Heart right ventricle (tissue), 16 donors: ENCODE data around the gene C16orf54. TPM values are rescaled to one million over a fixed set of nuclear protein-coding genes. Genes with fewer than 3 reads are reported as not detected.
A peak's percentile ranks its signal among the peaks of the same experiment; 100 is the strongest.
"Not testable (repeated sequence)": the region's sequence is repeated elsewhere in the genome, so short reads cannot be mapped to it uniquely, and the experiment has no call there.

Source experiments
- ATAC-seq, 8 donors: fragments of 200-7000 bp; cut with Tn5 transposase; one replicate each; pipeline ENCODE4 v1.9.1; 2020; ENCODE audit warnings: mild to moderate bottlenecking in 8 of 8, moderate library complexity in 8 of 8, moderate number of reproducible peaks in 1 of 8
- DNase-seq, 2 donors: peaks; one replicate each; pipeline ENCODE4 v3.0.0-alpha.2; 2020
- H3K27ac ChIP-seq, 10 donors: fragments of 200-600 bp; sonication (generic) in 2 of 10; one replicate each; pipeline versions ENCODE4 v1.5.0 to v1.8.0; 2020 to 2022; ENCODE audit warnings: mild to moderate bottlenecking in 3 of 10
- H3K27me3 ChIP-seq, 7 donors: fragments of 200-600 bp; one replicate each; pipeline ENCODE4 v1.8.0; 2021 to 2022; ENCODE audit warnings: mild to moderate bottlenecking in 2 of 7
- H3K36me3 ChIP-seq, 9 donors: fragments of 200-600 bp; sonication (generic) in 1 of 9; one replicate each; pipeline versions ENCODE4 v1.5.0 to v1.8.0; 2020 to 2022; ENCODE audit warnings: mild to moderate bottlenecking in 2 of 9
- H3K4me1 ChIP-seq, 9 donors: fragments of 200-600 bp; sonication (generic) in 1 of 9; one replicate each; pipeline versions ENCODE4 v1.5.0 to v1.8.0; 2020 to 2022; ENCODE audit warnings: mild to moderate bottlenecking in 4 of 9
- H3K4me3 ChIP-seq, 10 donors: fragments of 200-600 bp; sonication (generic) in 2 of 10; one replicate each; pipeline versions ENCODE4 v1.5.0 to v1.8.0; 2020 to 2022; ENCODE audit warnings: mild to moderate bottlenecking in 7 of 10, moderate library complexity in 2 of 10
- H3K9me3 ChIP-seq, 11 donors: fragments of 200-600 bp in 10 of 11; sonication (generic) in 2 of 11; one replicate each; pipeline versions ENCODE4 v1.5.0 to v1.8.0; 2013 to 2022; ENCODE audit warnings: mild to moderate bottlenecking in 2 of 11, control low read depth in 1 of 11, moderate library complexity in 1 of 11
- WGBS, 2 donors: extraction: QIAGEN DNeasy Blood & Tissue Kit; methylation state at CpG; one replicate each; pipeline ENCODE4 v1.1.7; 2013; ENCODE audit warnings: inconsistent platforms in 1 of 2; 5-methylcytosine and 5-hydroxymethylcytosine counted together
- intact Hi-C, 10 donors: fragments of 100-400 bp; cut with DNase I; formaldehyde crosslinking; loops; one replicate each; pipeline versions ENCODE4 v1.11.1 to v1.14.2; 2022
- polyA plus RNA-seq, 2 donors: library from polyadenylated mRNA; stranded (reverse); fragments of 200-250 nt; gene quantifications; one replicate each; pipeline ENCODE4 v1.2.3, GENCODE V29; 2013
- total RNA-seq, 10 donors: library from RNA; stranded (reverse); fragmentation: NEBNext Ultra II Directional in 3 of 10; extraction: Animal tissue kit (Norgen Biotek cat#: 25700) in 3 of 10; gene quantifications; one replicate each; pipeline versions ENCODE4 v1.2.1 to v1.2.4, GENCODE V29; 2021 to 2023
- TF ChIP-seq, protein P1 (sequence below), 9 donors: fragments of 200-600 bp; sonication (generic) in 2 of 9; IDR thresholded peaks; one replicate each; pipeline versions ENCODE4 v1.5.0 to v1.8.0; 2021 to 2022; ENCODE audit warnings: antibody characterized with exemption in 9 of 9, mild to moderate bottlenecking in 5 of 9, moderate library complexity in 1 of 9
- donor health status: Arrhythmogenic right ventricular cardiomyopathy.
- donor health status: ischemic (EF 13 %, LVEDD 7.1; RV severe dilation, severe dysfunction).
- donor health status: healthy with polysubstance abuse.
- donor health status: DM: no; HTN: yes; CAD: no.
- donor health status: DM: no; HTN: no; CAD: no.
- donor health status: ischemic (EF 25% LVEDD 6.9; RV normal size, moderate dysfunction).
- donor health status: ischemic (EF 25% LVEDD 5.7; RV mildly dilated, moderate dysfunction).
- donor health status: healthy.
- donor health status: DM: yes; HTN: yes; CAD: no.
- donor health status: Ischemic cardiomyopathy.
- donor health status: ischemic (EF 35%, LVEDD 5.7; RV mildly dilated, moderate dysfunction).
- donor health status: nonischemic (EF 11% LVEDD 7.7; RV severe dilation, severe dysfunction).
- donor health status: DM: yes; HTN: yes; CAD: no.
- donor health status: PGD.
- donor health status: ischemic (EF 29% LVEDD 5.4; RV normal size, mild dysfunction).
- donor health status: nonischemic (EF 23%, LVEDD 6.1; RV moderate dilation, normal function).

The C16orf54 gene
- total and polyA plus RNA-seq, 12 donors, result 0.18 to 3.3 (median 0.53) TPM

DNA sequence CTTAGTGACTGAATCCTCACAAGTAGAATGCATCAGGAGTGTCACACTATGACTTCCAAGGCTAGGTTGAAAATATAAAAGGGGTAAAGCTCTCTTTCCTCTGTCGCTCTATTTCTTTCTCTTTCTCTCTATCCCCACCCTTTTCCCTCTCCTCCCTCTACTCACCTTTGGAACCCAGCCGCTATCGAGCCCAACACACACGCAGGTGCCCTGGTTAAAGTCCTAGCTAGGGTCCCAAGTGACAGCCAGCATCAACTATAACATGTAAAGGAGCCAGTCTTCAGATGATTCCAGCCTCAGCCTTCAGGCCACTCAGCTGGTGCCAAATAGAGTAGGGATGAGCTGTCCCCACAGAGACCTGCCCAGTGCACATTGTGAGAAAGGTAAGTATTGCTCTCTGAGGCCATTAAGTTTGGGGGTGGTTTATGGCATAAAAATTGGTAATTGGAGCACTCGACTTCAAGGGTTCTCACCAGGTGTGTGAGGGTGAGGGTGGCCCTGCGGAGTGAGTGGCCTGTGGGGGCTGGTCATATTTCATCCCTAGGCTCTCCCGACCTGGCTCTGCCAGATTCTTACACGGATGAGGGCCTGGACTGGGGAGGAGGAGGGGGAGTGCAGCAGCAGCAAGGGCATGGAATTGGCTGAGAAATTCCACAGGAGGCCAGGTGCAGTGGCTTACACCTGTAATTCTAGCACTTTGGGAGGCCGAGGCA is 14.9 kb upstream of the C16orf54 start:
- Histone ChIP-seq H3K4me3 (no peak overlapping the region), H3K9me3 (no peaks in the 10 kb centered on the region), H3K27me3 (peaks cover 0 to 11% (median 0%) of the 10 kb centered on the region in 7 donors), H3K36me3 (no peaks in the 10 kb centered on the region), H3K27ac (no peak overlapping the region), H3K4me1 (no peaks in the 10 kb centered on the region)
- WGBS, 2 donors, result 76 to 77% methylated on average over 9 of the region's 9 CpGs
- DNase-seq (no peak), ATAC-seq (no peak)
- intact Hi-C loops, result no loop called here
- TF ChIP-seq, protein P1, sequence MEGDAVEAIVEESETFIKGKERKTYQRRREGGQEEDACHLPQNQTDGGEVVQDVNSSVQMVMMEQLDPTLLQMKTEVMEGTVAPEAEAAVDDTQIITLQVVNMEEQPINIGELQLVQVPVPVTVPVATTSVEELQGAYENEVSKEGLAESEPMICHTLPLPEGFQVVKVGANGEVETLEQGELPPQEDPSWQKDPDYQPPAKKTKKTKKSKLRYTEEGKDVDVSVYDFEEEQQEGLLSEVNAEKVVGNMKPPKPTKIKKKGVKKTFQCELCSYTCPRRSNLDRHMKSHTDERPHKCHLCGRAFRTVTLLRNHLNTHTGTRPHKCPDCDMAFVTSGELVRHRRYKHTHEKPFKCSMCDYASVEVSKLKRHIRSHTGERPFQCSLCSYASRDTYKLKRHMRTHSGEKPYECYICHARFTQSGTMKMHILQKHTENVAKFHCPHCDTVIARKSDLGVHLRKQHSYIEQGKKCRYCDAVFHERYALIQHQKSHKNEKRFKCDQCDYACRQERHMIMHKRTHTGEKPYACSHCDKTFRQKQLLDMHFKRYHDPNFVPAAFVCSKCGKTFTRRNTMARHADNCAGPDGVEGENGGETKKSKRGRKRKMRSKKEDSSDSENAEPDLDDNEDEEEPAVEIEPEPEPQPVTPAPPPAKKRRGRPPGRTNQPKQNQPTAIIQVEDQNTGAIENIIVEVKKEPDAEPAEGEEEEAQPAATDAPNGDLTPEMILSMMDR (IDR thresholded peaks at IDR 0.05), result no peak

DNA sequence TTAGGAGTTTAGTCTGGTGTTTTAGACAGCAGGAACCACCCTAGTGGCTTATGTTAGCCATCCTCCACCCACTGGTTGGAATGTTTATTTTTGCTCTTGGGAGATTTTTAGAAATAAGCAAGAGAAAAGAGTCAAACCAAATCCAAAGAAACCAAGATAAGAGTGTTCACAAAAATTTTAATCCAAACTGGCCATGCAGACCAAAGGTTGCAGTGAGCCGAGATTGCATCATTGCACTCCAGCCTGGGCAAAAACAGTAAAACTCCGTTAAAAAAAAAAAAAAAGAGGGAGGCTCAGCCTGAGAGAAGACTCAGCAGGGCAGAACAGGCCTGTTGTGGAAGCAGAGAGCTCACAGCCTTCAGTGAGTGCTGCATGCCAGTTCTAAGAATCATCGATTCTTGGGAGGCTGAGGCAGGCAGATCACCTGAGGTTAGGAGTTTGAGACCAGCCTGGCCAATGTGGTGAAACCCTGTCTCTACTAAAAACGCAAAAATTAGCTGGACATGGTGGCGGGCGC is 12.2 kb upstream of the C16orf54 start:
- WGBS, 2 donors, result 67 to 74% methylated on average over 6 of the region's 6 CpGs
- Histone ChIP-seq H3K9me3 (no peaks in the 10 kb centered on the region), H3K4me3 (no peak overlapping the region), H3K4me1 (no peaks in the 10 kb centered on the region), H3K27me3 (peaks cover 0 to 3% (median 0%) of the 10 kb centered on the region in 7 donors), H3K36me3 (no peaks in the 10 kb centered on the region), H3K27ac (no peak overlapping the region)
- intact Hi-C loops, result no loop called here
- TF ChIP-seq, protein P1 (IDR thresholded peaks at IDR 0.05), result no peak
- DNase-seq, result no peak
- ATAC-seq, result peak in 3 of 8 donors; percentile 17 to 75 (median 72)

DNA sequence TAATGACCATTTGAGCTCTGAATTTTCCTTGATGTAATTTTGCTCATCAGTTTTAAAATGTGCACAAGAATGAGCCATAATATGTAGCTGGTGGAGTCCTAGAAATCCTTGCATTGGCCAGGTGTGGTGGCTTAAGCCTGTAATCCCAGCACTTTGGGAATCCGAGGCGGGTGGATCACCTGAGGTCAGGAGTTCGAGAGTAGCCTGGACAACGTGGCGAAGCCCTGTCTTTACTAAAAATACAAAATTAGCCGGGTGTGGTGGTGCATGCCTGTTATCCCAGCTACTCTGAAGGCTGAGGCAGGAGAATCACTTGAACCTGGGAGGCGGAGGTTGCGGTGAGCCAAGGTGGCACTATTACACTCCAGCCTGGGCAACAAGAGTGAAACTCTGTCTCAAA is 11.3 kb upstream of the C16orf54 start:
- H3K9me3 ChIP-seq, H3K27ac ChIP-seq, H3K4me3 ChIP-seq, intact Hi-C loops, H3K4me1 ChIP-seq, H3K27me3 ChIP-seq, DNase-seq, ATAC-seq, H3K36me3 ChIP-seq: not testable (repeated sequence)
- 77 to 82% methylated on average over 8 of the region's 8 CpGs for WGBS, 2 donors

DNA sequence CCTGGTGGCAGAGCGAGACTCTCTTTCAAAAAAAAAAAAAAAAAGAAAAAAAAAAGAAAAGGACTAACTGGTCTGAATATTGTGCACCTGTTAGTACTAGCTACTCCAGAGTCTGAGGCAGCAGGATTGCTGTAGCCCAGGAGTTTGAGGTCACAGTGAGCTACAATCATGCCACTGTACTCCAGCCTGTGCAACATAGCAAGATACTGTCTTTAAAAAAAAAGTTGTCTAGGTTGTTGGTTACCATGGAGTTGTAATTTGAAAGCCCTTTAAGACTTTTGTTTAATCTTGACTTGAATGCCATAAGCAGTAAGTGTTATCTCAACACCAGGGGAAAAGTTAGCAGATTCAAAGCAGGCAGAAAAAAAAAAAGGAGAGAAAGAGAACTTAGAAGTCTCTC is 10.9 kb upstream of the C16orf54 start:
- H3K9me3 ChIP-seq, result no peaks in the 10 kb centered on the region
- DNase-seq, result no peak
- H3K27ac ChIP-seq, result no peak overlapping the region
- intact Hi-C loops, result no loop called here
- H3K4me1 ChIP-seq, result no peaks in the 10 kb centered on the region
- TF ChIP-seq, protein P1 (IDR thresholded peaks at IDR 0.05), result no peak
- peaks cover 0 to 3% (median 0%) of the 10 kb centered on the region in 7 donors for H3K27me3 ChIP-seq
- no peak overlapping the region for H3K4me3 ChIP-seq
- WGBS, 2 donors, result 58 to 75% methylated on average over 1 of the region's 1 CpG
- no peak for ATAC-seq
- no peaks in the 10 kb centered on the region for H3K36me3 ChIP-seq

DNA sequence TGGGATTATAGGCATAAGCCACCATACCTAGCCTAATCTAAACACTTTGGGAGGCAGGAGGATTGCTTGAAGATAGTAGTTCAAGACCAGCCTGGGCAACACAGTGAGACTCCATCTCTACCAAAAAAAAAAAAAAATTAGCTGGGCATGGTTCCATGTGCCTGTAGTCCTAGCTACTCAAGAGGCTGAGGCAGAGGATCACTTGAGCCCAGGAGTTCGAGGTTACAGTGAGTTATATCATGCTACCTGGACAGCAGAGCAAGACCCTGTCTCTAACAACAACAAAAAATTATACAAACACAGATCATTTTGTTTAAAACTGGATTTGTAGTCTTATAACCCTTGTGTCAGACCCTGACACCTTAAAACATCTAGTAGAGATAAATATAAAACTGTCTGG is 7.7 kb upstream of the C16orf54 start:
- WGBS, 2 donors, result 47 to 66% methylated on average over 1 of the region's 1 CpG
- ATAC-seq (no peak), DNase-seq (no peak)
- TF ChIP-seq, protein P1 (IDR thresholded peaks at IDR 0.05), result no peak
- Histone ChIP-seq H3K4me1 (peaks cover 0 to 4% (median 0%) of the 10 kb centered on the region in 9 donors), H3K4me3 (no peak overlapping the region), H3K36me3 (no peaks in the 10 kb centered on the region), H3K9me3 (no peaks in the 10 kb centered on the region), H3K27me3 (peaks cover 0 to 3% (median 0%) of the 10 kb centered on the region in 7 donors), H3K27ac (no peak overlapping the region)
- intact Hi-C loops, result no loop called here

DNA sequence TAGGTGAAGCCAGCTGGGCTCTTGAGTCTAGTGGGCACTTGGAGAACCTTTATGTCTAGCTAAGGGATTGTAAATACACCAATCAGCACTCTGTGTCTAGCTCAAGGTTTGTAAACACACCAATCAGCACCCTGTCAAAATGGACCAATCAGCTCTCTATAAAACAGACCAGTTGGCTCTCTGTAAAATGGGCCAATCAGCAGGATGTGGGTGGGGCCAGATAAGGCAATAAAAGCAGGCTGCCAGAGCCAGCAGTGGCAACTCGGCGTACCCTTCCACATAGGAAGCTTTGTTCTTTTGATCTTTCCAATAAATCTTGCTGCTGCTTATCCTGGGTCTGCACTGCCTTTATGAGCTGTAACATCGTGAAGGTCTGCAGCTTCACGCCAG is 3.0 kb upstream of the C16orf54 start:
- H3K4me3 ChIP-seq, H3K9me3 ChIP-seq, intact Hi-C loops, H3K27ac ChIP-seq, DNase-seq, H3K27me3 ChIP-seq, ATAC-seq, H3K36me3 ChIP-seq: not testable (repeated sequence)
- H3K4me1 ChIP-seq, result peaks cover 0 to 20% (median 0%) of the 10 kb centered on the region in 9 donors
- WGBS, 2 donors, result 67 to 74% methylated on average over 4 of the region's 4 CpGs
